HG03064 (cell line): ENCODE data around the gene POU5F2.

ENCODE experiments used
- ATAC-seq: cut with Tn5 transposase; IDR thresholded peaks from one replicate; pipeline ENCODE4 v1.9.1; 2021; ENCODE audit warnings: low read depth; ENCODE audit not compliant: unreplicated experiment

The POU5F2 gene

GRCh38 chr5:93717162-93717561, 24.2 kb downstream of the POU5F2 start:
- ATAC-seq: no peak

GRCh38 chr5:93716453-93716852, 24.9 kb downstream of the POU5F2 start:
- ATAC-seq: no peak

DNA sequence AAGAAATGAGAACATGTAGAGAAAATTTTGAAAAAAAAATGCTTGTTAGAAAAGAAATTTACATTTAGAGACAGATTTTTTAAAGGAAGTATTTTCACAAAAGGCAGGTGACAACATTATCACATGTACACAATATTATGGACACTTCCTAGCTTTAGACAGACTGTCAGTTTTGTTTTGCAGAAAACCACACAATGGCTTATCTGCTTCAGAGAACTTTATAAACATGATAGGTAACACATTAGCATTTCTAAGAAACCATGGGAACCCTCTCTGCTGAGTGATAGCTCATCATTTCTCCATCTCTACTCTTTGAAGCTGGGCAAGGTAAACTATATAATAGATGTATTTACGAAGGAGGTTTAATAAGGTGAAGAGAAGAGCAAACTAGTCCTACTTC, 25.6 kb downstream of the POU5F2 start:
- no peak for ATAC-seq

- no peak for ATAC-seq
These were observed 26.1 kb downstream of the POU5F2 start for GRCh38 chr5:93715327-93715726.

GRCh38 chr5:93708442-93708841, 33.0 kb downstream of the POU5F2 start:
- no peak for ATAC-seq

DNA sequence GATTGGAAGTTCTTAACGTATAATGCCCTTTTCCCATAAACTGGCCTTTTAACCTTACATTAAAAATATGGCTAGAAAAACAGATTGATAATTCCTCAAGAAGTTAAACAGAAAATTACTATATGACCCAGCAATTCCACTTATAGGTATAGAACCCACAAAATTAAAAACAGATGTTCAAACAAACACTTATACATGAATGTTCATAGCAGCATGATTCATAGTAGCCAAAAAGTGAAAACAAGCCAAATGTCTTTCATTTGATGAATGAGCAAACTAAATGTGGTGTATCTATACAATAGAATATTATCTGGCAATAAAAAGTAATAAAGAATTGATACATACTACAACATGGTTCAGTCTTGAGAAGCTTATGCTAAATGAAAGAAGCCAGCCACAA, 35.5 kb downstream of the POU5F2 start:
- no peak for ATAC-seq

DNA sequence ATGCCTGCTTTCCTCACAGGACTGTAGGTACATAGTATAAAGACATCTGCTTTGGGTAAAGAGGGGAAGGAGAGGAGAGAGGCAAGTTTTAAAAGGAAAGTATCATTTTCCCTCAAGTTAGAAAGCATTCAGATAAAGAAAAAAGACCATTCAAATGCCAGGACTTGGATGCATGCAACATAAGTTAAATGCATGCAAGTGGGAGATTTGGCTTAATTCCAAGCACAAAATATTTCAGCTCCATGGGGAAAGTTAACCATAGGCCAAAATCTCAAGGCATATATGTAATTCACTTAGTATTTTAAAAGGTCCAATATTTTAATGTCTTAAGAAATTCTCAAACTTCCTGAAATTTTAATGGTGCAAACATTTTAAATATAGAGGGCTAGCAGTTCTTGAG, 36.4 kb downstream of the POU5F2 start:
- ATAC-seq: no peak

DNA sequence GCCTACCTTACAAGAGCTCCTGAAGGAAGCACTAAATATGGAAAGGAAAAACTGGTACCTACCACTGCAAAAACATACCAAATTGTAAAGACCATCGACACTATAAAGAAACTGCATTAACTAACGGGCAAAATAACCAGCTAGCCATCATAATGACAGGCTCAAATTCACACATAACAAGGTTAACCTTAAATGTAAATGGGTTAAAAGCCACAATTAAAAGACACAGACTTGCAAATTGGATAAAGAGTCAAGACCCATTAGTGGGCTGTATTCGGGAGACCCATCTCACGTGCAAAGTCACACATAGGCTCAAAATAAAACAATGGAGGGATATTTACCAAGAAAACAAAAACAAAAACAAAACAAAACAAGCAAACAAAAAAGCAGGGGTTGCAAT, 49.4 kb downstream of the POU5F2 start:
- ATAC-seq: no peak
